Caco-2 (cell line): Measurements from ENCODE around the gene ERC2. TPM values are rescaled to one million over a fixed set of nuclear protein-coding genes. Genes with fewer than 3 reads are reported as not detected.
"Not testable (repeated sequence)": the region's sequence is repeated elsewhere in the genome, so short reads cannot be mapped to it uniquely, and the experiment has no call there.

Source experiments
- Bru-seq: library from RNA; stranded (reverse); fragments of 400-500 nt; gene quantifications from one replicate; lab custom pipeline; 2021; lab: Mats Ljungman, UMichigan
- BruChase-seq, 2 experiments: library from RNA; stranded (reverse); fragments of 400-500 nt; gene quantifications; one replicate each; lab custom pipeline; 2021; lab: Mats Ljungman, UMichigan
- BruUV-seq: library from RNA; stranded (reverse); fragments of 400-500 nt; replicated peaks from 2 replicates; lab custom pipeline; 2021; lab: Mats Ljungman, UMichigan
- CTCF ChIA-PET: fragments of 300-600 bp; sonication (Branson Sonifier 250); formaldehyde crosslinking; loops from one replicate; lab custom pipeline; 2022; ENCODE audit warnings: antibody characterized with exemption; lab: Charles Lee
- POLR2A ChIA-PET: fragments of 300-600 bp; sonication (Branson Sonifier 250); formaldehyde crosslinking; loops from one replicate; lab custom pipeline; 2022; ENCODE audit warnings: antibody characterized with exemption; lab: Charles Lee
- DNase-seq, 2 experiments: peaks; one replicate each; pipeline versions ENCODE4 v3.0.0 to v3.0.0-alpha.2; 2020 to 2022
- H3K27me3 ChIP-seq: replicated peaks from 2 replicates; pipeline ENCODE4 v1.6.0; 2011; ENCODE audit warnings: low read length; ENCODE audit not compliant: control insufficient read depth, insufficient read depth
- H3K36me3 ChIP-seq: 2 replicates; pipeline ENCODE4 v1.5.1; 2011; ENCODE audit warnings: low read length; ENCODE audit not compliant: control insufficient read depth, insufficient read depth
- H3K4me1 ChIP-seq: fragments of 250-450 bp; sonication (Bioruptor Pico); 2 replicates; pipeline ENCODE4 v1.5.1; 2020; ENCODE audit warnings: mild to moderate bottlenecking
- H3K4me3 ChIP-seq: 2 replicates; pipeline ENCODE4 v1.5.1; 2011; ENCODE audit warnings: low read depth, mild to moderate bottlenecking, control low read depth, low read length
- H3K9me3 ChIP-seq: fragments of 250-450 bp; sonication (Bioruptor Pico); 2 replicates; pipeline ENCODE4 v1.5.1; 2020; ENCODE audit warnings: mild to moderate bottlenecking, moderate library complexity
- H3K27ac Mint-ChIP-seq: one replicate; pipeline ENCODE4 v1.8.0; 2022; ENCODE audit warnings: mixed read lengths; ENCODE audit not compliant: unreplicated experiment
- H3K27me3 Mint-ChIP-seq: one replicate; pipeline ENCODE4 v1.8.0; 2022; ENCODE audit warnings: mixed read lengths; ENCODE audit not compliant: insufficient read depth, unreplicated experiment
- H3K36me3 Mint-ChIP-seq: one replicate; pipeline ENCODE4 v1.8.0; 2022; ENCODE audit warnings: mild to moderate bottlenecking, mixed read lengths; ENCODE audit not compliant: insufficient read depth, unreplicated experiment
- H3K4me1 Mint-ChIP-seq: one replicate; pipeline ENCODE4 v1.8.0; 2022; ENCODE audit warnings: low read depth, mixed read lengths; ENCODE audit not compliant: unreplicated experiment
- H3K4me3 Mint-ChIP-seq: one replicate; pipeline ENCODE4 v1.8.0; 2022; ENCODE audit warnings: mild to moderate bottlenecking, moderate library complexity, mixed read lengths; ENCODE audit not compliant: unreplicated experiment
- H3K9me3 Mint-ChIP-seq: one replicate; pipeline ENCODE4 v1.8.0; 2022; ENCODE audit warnings: mixed read lengths; ENCODE audit not compliant: unreplicated experiment
- CTCF ChIP-seq, 2 experiments: fragments of 200-600 bp in 1 of 2; IDR thresholded peaks; 1 replicate in 1 of 2; 2 replicates in 1 of 2; pipeline versions ENCODE4 v1.5.1 to v1.8.0; 2011 to 2022; ENCODE audit warnings: antibody characterized with exemption in 1 of 2, control low read depth in 1 of 2, inconsistent platforms in 1 of 2, low read depth in 1 of 2, low read length in 1 of 2, mild to moderate bottlenecking in 1 of 2, moderate library complexity in 1 of 2; ENCODE audit not compliant: insufficient read depth in 1 of 2, severe bottlenecking in 1 of 2, unreplicated experiment in 1 of 2
- intact Hi-C: fragments of 100-400 bp; cut with micrococcal nuclease; formaldehyde crosslinking; loops from one replicate; pipeline ENCODE4 v1.10.0; 2022; ENCODE audit not compliant: unreplicated experiment
- long read RNA-seq: library from polyadenylated mRNA; stranded (forward); transcript quantifications from one replicate; pipeline ENCODE4 v2.0.0, GENCODE V29; 2022
- total RNA-seq: library from RNA; stranded (reverse); gene quantifications from 2 replicates; pipeline ENCODE4 v1.2.3, GENCODE V29; 2022

The ERC2 gene
- total RNA-seq (0.54 and 0.84 TPM in 2 replicates), Bru-seq, nascent RNA (percentile 19 among the genes with signal in this experiment), BruChase-seq, experiment 1, labeled RNA remaining after a 2-hour chase (percentile 19 among the genes with signal in this experiment), BruChase-seq, experiment 2, labeled RNA remaining after a 6-hour chase (percentile 13 among the genes with signal in this experiment)
- long read RNA-seq: 0 reads

GRCh38 chr3:56468184-56469106 is at the start of gene ERC2:
Gene ERC2 (minus strand): TSS chr3:56468467.
- H3K36me3 Mint-ChIP-seq: no peaks in the 10 kb centered on the region
- H3K4me1 Mint-ChIP-seq: peaks cover 5% of the 10 kb centered on the region
- no peaks in the 10 kb centered on the region for H3K9me3 Mint-ChIP-seq
- Histone ChIP-seq H3K4me1 (no peaks in the 10 kb centered on the region), H3K36me3 (no peaks in the 10 kb centered on the region), H3K4me3 (peak within 1 kb of the TSS; percentile 52), H3K27me3 (no peaks in the 10 kb centered on the region), H3K9me3 (no peaks in the 10 kb centered on the region)
- BruUV-seq: no TSS peak
- peak within 1 kb of the TSS; percentile 80 for H3K4me3 Mint-ChIP-seq
- peaks cover 19% of the 10 kb centered on the region for H3K27me3 Mint-ChIP-seq
- intact Hi-C loops: no loop called here
- peak; percentile 64 to 68 for TF ChIP-seq CTCF (IDR thresholded peaks at IDR 0.05; ENCODE audit: insufficient read depth in 1 of 2, low read depth in 1 of 2, low read length in 1 of 2, severe bottlenecking in 1 of 2, unreplicated experiment in 1 of 2)
- peak; percentile 50 to 78 for DNase-seq
- H3K27ac Mint-ChIP-seq: no peak within 1 kb of the TSS
- POLR2A ChIA-PET: interaction anchor here (0.6 kb wide), 1 partner anchor 8 kb away, joined by 3 read pairs; no protein-coding TSS in a partner anchor
- CTCF ChIA-PET: no interaction called here

GRCh38 chr3:56502738-56503137 is 34.5 kb upstream of the ERC2 start:
- POLR2A ChIA-PET: no interaction called here
- BruUV-seq: no TSS peak
- no peak overlapping the region for H3K27ac Mint-ChIP-seq

GRCh38 chr3:56496376-56496775 is 28.1 kb upstream of the ERC2 start:
- H3K27ac Mint-ChIP-seq, H3K9me3 Mint-ChIP-seq, CTCF ChIA-PET, H3K36me3 ChIP-seq, intact Hi-C loops, POLR2A ChIA-PET, H3K4me1 ChIP-seq, BruUV-seq, H3K4me3 ChIP-seq, H3K4me3 Mint-ChIP-seq, H3K9me3 ChIP-seq, H3K27me3 ChIP-seq, H3K36me3 Mint-ChIP-seq, H3K4me1 Mint-ChIP-seq: not testable (repeated sequence)
- DNase-seq: peak; percentile 18 to 59
- peaks cover 14% of the 10 kb centered on the region for H3K27me3 Mint-ChIP-seq

More at GRCh38 chr3:56502738-56503137, 34.5 kb upstream of the ERC2 start:
- no peaks in the 10 kb centered on the region for H3K4me1 ChIP-seq
- intact Hi-C loops: no loop called here
- H3K27me3 ChIP-seq: no peaks in the 10 kb centered on the region
- no peaks in the 10 kb centered on the region for H3K9me3 ChIP-seq
- H3K36me3 ChIP-seq: no peaks in the 10 kb centered on the region
- DNase-seq: no peak
- Mint-ChIP-seq H3K4me1 (no peaks in the 10 kb centered on the region), H3K36me3 (no peaks in the 10 kb centered on the region), H3K4me3 (no peak overlapping the region), H3K9me3 (no peaks in the 10 kb centered on the region), H3K27me3 (peaks cover 14% of the 10 kb centered on the region)
- H3K4me3 ChIP-seq: no peak overlapping the region
- CTCF ChIA-PET: no interaction called here
- TF ChIP-seq CTCF (IDR thresholded peaks at IDR 0.05; ENCODE audit: insufficient read depth in 1 of 2, low read depth in 1 of 2, low read length in 1 of 2, severe bottlenecking in 1 of 2, unreplicated experiment in 1 of 2): no peak
